Activated B cell treated with CpG ODN at 0.5 μM for 24 hours (primary cell): ENCODE measurements around the gene MOG. TPM values are rescaled to one million over a fixed set of nuclear protein-coding genes. Genes with fewer than 3 reads are reported as not detected.

ENCODE experiments used
- ATAC-seq: fragments of 200-7000 bp; cut with Tn5 transposase; one replicate; pipeline ENCODE4 v1.10.0; 2021; ENCODE audit warnings: low read depth, mild to moderate bottlenecking, moderate library complexity
- CTCF ChIA-PET: fragments of 350-600 bp; sonication (Branson Sonifier 250); formaldehyde crosslinking; loops from one replicate; lab custom pipeline; 2021; ENCODE audit warnings: antibody characterized with exemption; lab: Charles Lee
- POLR2A ChIA-PET: fragments of 350-600 bp; sonication (Branson Sonifier 250); formaldehyde crosslinking; loops from one replicate; lab custom pipeline; 2021; ENCODE audit warnings: antibody characterized with exemption; lab: Charles Lee
- DNase-seq: peaks from one replicate; pipeline ENCODE4 v3.0.0; 2022
- H3K27ac Mint-ChIP-seq: one replicate; pipeline ENCODE4 v1.8.0; 2020; ENCODE audit warnings: mixed read lengths
- H3K27me3 Mint-ChIP-seq: one replicate; pipeline ENCODE4 v1.8.0; 2021; ENCODE audit warnings: mixed read lengths
- H3K36me3 Mint-ChIP-seq: one replicate; pipeline ENCODE4 v1.8.0; 2021; ENCODE audit warnings: low read depth, mixed read lengths
- H3K4me1 Mint-ChIP-seq: one replicate; pipeline ENCODE4 v1.8.0; 2021; ENCODE audit warnings: mixed read lengths
- H3K4me3 Mint-ChIP-seq: one replicate; pipeline ENCODE4 v1.8.0; 2020; ENCODE audit warnings: mild to moderate bottlenecking, mixed read lengths
- H3K9me3 Mint-ChIP-seq: one replicate; pipeline ENCODE4 v1.8.0; 2020; ENCODE audit warnings: mixed read lengths
- CTCF ChIP-seq: fragments of 200-600 bp; IDR thresholded peaks from one replicate; pipeline ENCODE4 v1.8.0; 2022; ENCODE audit warnings: antibody characterized with exemption, mild to moderate bottlenecking
- intact Hi-C: fragments of 100-400 bp; cut with micrococcal nuclease; formaldehyde crosslinking; loops from one replicate; pipeline ENCODE4 v1.15.1; 2024
- total RNA-seq: library from RNA; stranded (reverse); gene quantifications from 2 replicates; pipeline ENCODE4 v1.2.3, GENCODE V29; 2022

MOG gene
- total RNA-seq, 1 donor from 2014 or later = not detected

GRCh38 chr6:29708432-29709179, 51.7 kb downstream of the MOG start:
- no peak for TF ChIP-seq CTCF
- CTCF ChIA-PET = interaction anchor here (1.1 to 1.4 kb wide), 3 partner anchors 29 to 125 kb away, joined by 4 to 11 read pairs (median 4); no protein-coding TSS in a partner anchor
- DNase-seq (no peak), ATAC-seq (peak; percentile 71)
- H3K9me3 Mint-ChIP-seq = no peaks in the 10 kb centered on the region
- POLR2A ChIA-PET = interaction anchor here (1.0 to 1.1 kb wide), 3 partner anchors 14 to 19 kb away, joined by 3 to 10 read pairs (median 6); partner anchors contain the start of gene HLA-F
- peaks cover 8% of the 10 kb centered on the region for H3K27me3 Mint-ChIP-seq
- peak overlapping the region; percentile 46 for H3K4me3 Mint-ChIP-seq
- H3K36me3 Mint-ChIP-seq = no peaks in the 10 kb centered on the region
- H3K27ac Mint-ChIP-seq = peak overlapping the region; percentile 2
- H3K4me1 Mint-ChIP-seq = peaks cover 20% of the 10 kb centered on the region
- intact Hi-C loops = loop anchor here (1.0 kb wide), 1 partner anchor 44 kb away; no protein-coding TSS in a partner anchor

GRCh38 chr6:29709188-29709587, 52.3 kb downstream of the MOG start:
- POLR2A ChIA-PET = interaction anchor here (1.0 kb wide), 2 partner anchors 13 to 15 kb away, joined by 6 to 10 read pairs; partner anchors contain the start of gene HLA-F
- peaks cover 20% of the 10 kb centered on the region for H3K4me1 Mint-ChIP-seq
- no peak for TF ChIP-seq CTCF

DNA sequence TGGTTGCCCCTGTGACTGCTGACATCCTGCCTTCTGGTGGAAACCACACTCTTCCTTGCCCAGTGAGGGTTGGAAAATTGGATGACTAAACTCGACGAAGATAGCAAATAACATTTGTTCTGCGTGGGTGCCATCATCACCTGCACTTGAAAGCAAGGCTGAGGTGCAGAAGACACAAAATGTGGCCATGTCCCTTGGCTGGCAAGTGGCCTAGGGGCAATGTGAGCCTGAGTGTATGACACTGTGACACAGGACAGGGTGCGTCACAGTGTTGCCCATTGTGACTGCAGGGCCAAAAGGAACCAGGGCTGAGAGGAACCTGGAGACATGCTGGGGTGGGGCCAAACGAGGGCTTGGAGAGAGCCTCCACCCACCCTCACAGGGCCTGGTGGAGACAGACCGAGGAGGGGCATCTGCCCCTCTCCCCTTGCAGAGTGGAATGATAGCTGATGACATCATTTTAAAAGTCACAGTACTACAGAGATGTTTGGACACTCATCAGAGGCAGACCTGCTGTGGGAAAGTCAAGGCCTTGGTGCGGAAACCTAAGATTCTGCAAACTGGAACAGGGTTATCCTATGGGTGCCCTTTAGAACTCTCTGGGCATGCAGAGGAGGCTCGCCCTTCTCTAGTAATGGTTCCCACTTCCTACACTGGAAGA, 53.5 kb downstream of the MOG start:
- Mint-ChIP-seq H3K4me3 (no peak overlapping the region), H3K4me1 (peaks cover 20% of the 10 kb centered on the region), H3K27ac (no peak overlapping the region), H3K9me3 (no peaks in the 10 kb centered on the region), H3K27me3 (no peaks in the 10 kb centered on the region), H3K36me3 (no peaks in the 10 kb centered on the region)
- no peak for DNase-seq
- no peak for TF ChIP-seq CTCF
- intact Hi-C loops = no loop called here
- ChIA-PET CTCF (interaction anchor here (2.1 kb wide), 1 partner anchor 28 kb away, joined by 5 read pairs; no protein-coding TSS in a partner anchor), POLR2A (no interaction called here)
- ATAC-seq = no peak

More at GRCh38 chr6:29709188-29709587, 52.3 kb downstream of the MOG start:
- CTCF ChIA-PET = interaction anchor here (1.1 to 1.4 kb wide), 2 partner anchors 29 to 124 kb away, joined by 4 to 11 read pairs; no protein-coding TSS in a partner anchor
- H3K4me3 Mint-ChIP-seq = peak overlapping the region; percentile 46
- H3K27ac Mint-ChIP-seq = peak overlapping the region; percentile 2
- intact Hi-C loops = loop anchor here (1.0 kb wide), 1 partner anchor 43 kb away; no protein-coding TSS in a partner anchor
- no peak for DNase-seq
- H3K27me3 Mint-ChIP-seq = peaks cover 4% of the 10 kb centered on the region
- H3K36me3 Mint-ChIP-seq = no peaks in the 10 kb centered on the region
- peak; percentile 75 for ATAC-seq
- H3K9me3 Mint-ChIP-seq = no peaks in the 10 kb centered on the region

DNA sequence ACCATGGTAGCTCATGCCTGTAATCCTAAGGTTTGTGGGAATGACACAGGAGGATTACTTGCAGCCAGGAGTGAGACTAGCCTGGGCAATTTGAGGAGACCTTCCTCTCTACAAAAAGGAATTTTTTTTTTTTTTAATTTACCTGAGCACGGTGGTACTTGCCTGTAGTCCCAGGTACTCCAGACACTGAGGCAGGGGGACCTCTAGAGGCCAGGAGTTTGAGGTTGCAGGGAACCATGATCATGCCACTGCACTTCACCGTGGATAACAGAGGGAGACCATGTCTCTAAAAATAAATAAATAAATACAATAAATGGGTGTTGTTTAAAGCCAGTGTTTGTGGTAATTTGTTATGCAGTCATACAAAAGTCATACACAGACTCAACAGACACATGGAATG, 64.0 kb downstream of the MOG start:
- DNase-seq (no peak), ATAC-seq (no peak)
- no peak for TF ChIP-seq CTCF
- Mint-ChIP-seq H3K4me1 (peaks cover 36% of the 10 kb centered on the region), H3K27ac (no peak overlapping the region), H3K4me3 (no peak overlapping the region), H3K36me3 (peaks cover 28% of the 10 kb centered on the region), H3K9me3 (no peaks in the 10 kb centered on the region), H3K27me3 (no peaks in the 10 kb centered on the region)
- ChIA-PET POLR2A (no interaction called here), CTCF (interaction anchor here (0.7 kb wide), 2 partner anchors 8 to 68 kb away, joined by 4 to 6 read pairs; no protein-coding TSS in a partner anchor)
- intact Hi-C loops = loop anchor here (5.0 kb wide), 3 partner anchors 69 to 346 kb away; partner anchors contain the start of genes HLA-A and PPP1R11

Other genes starting within 250 kb of the MOG start
- gene OR12D1, start 242.2 kb upstream of the MOG start, total RNA-seq = not detected in 2 replicates
- not detected in 2 replicates for gene OR10C1, start 217.8 kb upstream of the MOG start, total RNA-seq
- not detected in 2 replicates for gene OR11A1, start 200.0 kb upstream of the MOG start, total RNA-seq
- not detected in 2 replicates for gene OR2H1, start 199.9 kb upstream of the MOG start, total RNA-seq
- gene MAS1L, start 169.1 kb upstream of the MOG start, total RNA-seq = not detected in 2 replicates
- not detected in 2 replicates for gene UBD, start 97.4 kb upstream of the MOG start, total RNA-seq
- gene OR2H2, start 72.0 kb upstream of the MOG start, total RNA-seq = not detected in 2 replicates
- gene GABBR1, start 23.9 kb upstream of the MOG start, total RNA-seq = 88.9 and 117 TPM in 2 replicates
- 5.2 and 5.5 TPM in 2 replicates for gene ZFP57, start 24.1 kb downstream of the MOG start, total RNA-seq
- gene HLA-F, start 66.3 kb downstream of the MOG start, total RNA-seq = 726 and 736 TPM in 2 replicates
- gene HLA-G, start 170.7 kb downstream of the MOG start, total RNA-seq = 5.4 and 8.5 TPM in 2 replicates